ENCODE measurements around the gene CACNA2D1.

CACNA2D1 gene

DNA sequence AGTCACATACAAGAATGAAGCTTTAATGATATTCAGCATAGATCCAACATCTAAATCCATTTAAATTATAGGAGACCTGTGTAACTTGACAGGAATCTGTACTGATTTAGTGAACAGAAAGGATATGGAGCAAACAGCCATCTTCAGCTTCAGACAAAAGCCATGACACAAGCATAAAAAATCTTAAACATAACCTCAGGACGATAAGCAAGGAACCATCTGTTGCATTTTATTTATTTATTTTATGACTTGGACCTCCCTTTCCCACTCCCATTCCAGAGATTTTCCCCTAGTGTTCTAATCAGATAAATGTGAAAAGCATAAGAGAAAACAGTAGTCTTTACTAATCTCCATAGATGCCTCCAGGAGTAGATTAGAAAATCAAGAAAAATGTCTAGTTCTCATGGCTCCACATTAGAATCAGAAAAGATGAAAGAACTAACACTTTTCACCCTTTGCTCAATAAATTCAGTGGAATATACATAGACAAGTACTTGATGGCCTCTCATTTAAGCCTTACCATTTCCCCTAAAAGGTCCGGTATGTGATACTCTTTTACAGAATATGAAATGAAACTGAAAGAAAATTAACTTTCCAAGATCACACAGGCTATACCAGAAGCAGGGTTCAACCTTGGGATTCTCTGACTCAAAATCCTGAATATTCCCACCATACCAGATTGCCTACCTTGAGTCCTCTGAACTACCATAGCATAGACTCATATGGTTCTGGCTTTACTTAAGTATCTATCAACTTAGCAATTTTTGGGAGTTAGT is 15.2 kb downstream of the CACNA2D1 start:
- Histone ChIP-seq H3K36me3 (ENCODE audit: insufficient read depth, low read length) (no peaks in the 10 kb centered on the region), H3K27me3 (ENCODE audit: insufficient read depth, low read length) (no peaks in the 10 kb centered on the region), H3K4me3 (ENCODE audit: low read length) (no peak overlapping the region), H3K4me1 (ENCODE audit: insufficient read depth, low read length) (no peaks in the 10 kb centered on the region), H3K9me3 (ENCODE audit: low read length) (no peaks in the 10 kb centered on the region), H2AFZ (ENCODE audit: low read depth, low read length) (no peak overlapping the region)

GRCh38 chr7:82423446-82423845 is 20.1 kb downstream of the CACNA2D1 start:
- Histone ChIP-seq H3K4me1 (ENCODE audit: insufficient read depth, low read length) (no peaks in the 10 kb centered on the region), H3K36me3 (ENCODE audit: insufficient read depth, low read length) (no peaks in the 10 kb centered on the region), H3K9me3 (ENCODE audit: low read length) (no peaks in the 10 kb centered on the region), H3K27me3 (ENCODE audit: insufficient read depth, low read length) (peaks cover 2% of the 10 kb centered on the region), H3K4me3 (ENCODE audit: low read length) (no peak overlapping the region), H2AFZ (ENCODE audit: low read depth, low read length) (no peak overlapping the region)

GRCh38 chr7:82419200-82419599 is 24.4 kb downstream of the CACNA2D1 start:
- Histone ChIP-seq H2AFZ (ENCODE audit: low read depth, low read length) (no peak overlapping the region), H3K27me3 (ENCODE audit: insufficient read depth, low read length) (peaks cover 2% of the 10 kb centered on the region), H3K4me3 (ENCODE audit: low read length) (no peak overlapping the region), H3K4me1 (ENCODE audit: insufficient read depth, low read length) (no peaks in the 10 kb centered on the region), H3K9me3 (ENCODE audit: low read length) (no peaks in the 10 kb centered on the region), H3K36me3 (ENCODE audit: insufficient read depth, low read length) (no peaks in the 10 kb centered on the region)

DNA sequence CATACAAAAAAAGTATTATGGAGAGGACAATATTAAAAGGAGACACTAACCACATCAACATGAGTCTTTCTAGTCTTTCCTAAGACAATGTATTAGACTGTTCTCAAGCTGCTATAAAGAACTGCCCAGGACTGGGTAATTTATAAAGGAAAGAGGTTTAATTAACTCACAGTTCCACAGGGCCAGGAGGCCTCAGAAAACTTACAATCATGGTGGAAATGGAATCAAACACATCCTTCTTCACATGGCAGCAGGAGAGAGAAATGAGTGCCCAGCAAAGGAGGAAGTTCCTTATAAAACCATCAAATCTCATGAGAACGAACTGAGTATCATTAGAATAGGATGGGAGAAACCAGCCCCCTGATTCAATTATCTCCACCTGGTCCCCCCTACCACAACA is 25.7 kb downstream of the CACNA2D1 start:
- H3K4me1 ChIP-seq (ENCODE audit: insufficient read depth, low read length): no peaks in the 10 kb centered on the region
- H3K4me3 ChIP-seq (ENCODE audit: low read length): no peak overlapping the region
- no peak overlapping the region for H2AFZ ChIP-seq (ENCODE audit: low read depth, low read length)
- no peaks in the 10 kb centered on the region for H3K9me3 ChIP-seq (ENCODE audit: low read length)
- H3K36me3 ChIP-seq (ENCODE audit: insufficient read depth, low read length): no peaks in the 10 kb centered on the region
- peaks cover 2% of the 10 kb centered on the region for H3K27me3 ChIP-seq (ENCODE audit: insufficient read depth, low read length)

GRCh38 chr7:82416402-82416801 is 27.2 kb downstream of the CACNA2D1 start:
- Histone ChIP-seq H3K9me3 (ENCODE audit: low read length) (no peaks in the 10 kb centered on the region), H3K27me3 (ENCODE audit: insufficient read depth, low read length) (no peaks in the 10 kb centered on the region), H3K36me3 (ENCODE audit: insufficient read depth, low read length) (no peaks in the 10 kb centered on the region), H3K4me3 (ENCODE audit: low read length) (no peak overlapping the region), H2AFZ (ENCODE audit: low read depth, low read length) (no peak overlapping the region), H3K4me1 (ENCODE audit: insufficient read depth, low read length) (peaks cover 2% of the 10 kb centered on the region)

GRCh38 chr7:82414389-82414788 is 29.2 kb downstream of the CACNA2D1 start:
- peaks cover 2% of the 10 kb centered on the region for H3K4me1 ChIP-seq (ENCODE audit: insufficient read depth, low read length)
- H3K27me3 ChIP-seq (ENCODE audit: insufficient read depth, low read length): no peaks in the 10 kb centered on the region
- no peaks in the 10 kb centered on the region for H3K9me3 ChIP-seq (ENCODE audit: low read length)
- H3K36me3 ChIP-seq (ENCODE audit: insufficient read depth, low read length): no peaks in the 10 kb centered on the region
- no peak overlapping the region for H3K4me3 ChIP-seq (ENCODE audit: low read length)
- no peak overlapping the region for H2AFZ ChIP-seq (ENCODE audit: low read depth, low read length)

DNA sequence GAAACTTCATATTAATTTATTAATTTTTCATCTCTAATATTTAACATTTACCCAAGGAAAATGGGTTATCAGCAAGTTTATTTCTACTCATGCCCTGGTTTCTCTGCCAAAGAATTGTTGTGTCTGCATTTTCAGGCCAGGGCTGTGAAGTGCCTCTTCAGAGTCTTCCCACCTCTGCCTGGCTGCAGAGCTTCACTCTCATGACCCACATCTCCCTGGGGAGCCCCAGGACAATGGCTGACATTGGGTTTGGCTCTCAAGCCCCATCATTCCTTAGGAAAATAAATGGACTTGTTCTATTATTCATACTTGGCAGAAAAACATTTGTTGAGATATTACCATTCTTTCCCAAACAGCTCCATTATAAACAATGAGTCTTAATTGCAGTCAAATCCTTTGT is 30.3 kb downstream of the CACNA2D1 start:
- no peak overlapping the region for H3K4me3 ChIP-seq (ENCODE audit: low read length)

GRCh38 chr7:82411732-82412131 is 31.8 kb downstream of the CACNA2D1 start:
- Histone ChIP-seq H2AFZ (ENCODE audit: low read depth, low read length) (no peak overlapping the region), H3K4me3 (ENCODE audit: low read length) (no peak overlapping the region), H3K9me3 (ENCODE audit: low read length) (no peaks in the 10 kb centered on the region), H3K27me3 (ENCODE audit: insufficient read depth, low read length) (no peaks in the 10 kb centered on the region), H3K36me3 (ENCODE audit: insufficient read depth, low read length) (no peaks in the 10 kb centered on the region), H3K4me1 (ENCODE audit: insufficient read depth, low read length) (peaks cover 2% of the 10 kb centered on the region)

More for the DNA sequence above, 30.3 kb downstream of the CACNA2D1 start:
- no peak overlapping the region for H2AFZ ChIP-seq (ENCODE audit: low read depth, low read length)
- peaks cover 2% of the 10 kb centered on the region for H3K4me1 ChIP-seq (ENCODE audit: insufficient read depth, low read length)
- no peaks in the 10 kb centered on the region for H3K27me3 ChIP-seq (ENCODE audit: insufficient read depth, low read length)
- H3K9me3 ChIP-seq (ENCODE audit: low read length): no peaks in the 10 kb centered on the region
- no peaks in the 10 kb centered on the region for H3K36me3 ChIP-seq (ENCODE audit: insufficient read depth, low read length)

DNA sequence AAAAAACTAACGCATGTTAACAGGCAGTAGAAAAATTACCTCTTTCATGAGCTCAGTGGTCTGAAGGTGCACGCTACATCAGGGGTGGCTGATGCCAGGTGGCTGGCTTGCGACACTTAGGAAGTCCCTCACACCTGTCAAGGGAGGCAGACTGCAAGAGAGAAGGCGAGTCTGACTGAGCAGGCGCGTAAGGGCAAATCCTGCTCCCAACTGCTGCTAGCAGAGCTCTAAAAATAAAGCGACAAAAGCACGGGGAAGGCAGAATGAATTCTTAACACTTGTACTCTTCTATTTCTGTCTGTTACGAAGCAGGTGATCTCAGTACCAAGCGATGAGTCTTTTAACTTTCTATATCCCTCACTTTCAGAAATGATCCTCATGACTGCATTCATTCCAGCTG is 33.1 kb downstream of the CACNA2D1 start:
- H3K27me3 ChIP-seq (ENCODE audit: insufficient read depth, low read length): no peaks in the 10 kb centered on the region
- H3K4me1 ChIP-seq (ENCODE audit: insufficient read depth, low read length): peaks cover 2% of the 10 kb centered on the region
- H3K36me3 ChIP-seq (ENCODE audit: insufficient read depth, low read length): no peaks in the 10 kb centered on the region
- no peak overlapping the region for H2AFZ ChIP-seq (ENCODE audit: low read depth, low read length)
- H3K9me3 ChIP-seq (ENCODE audit: low read length): no peaks in the 10 kb centered on the region
- H3K4me3 ChIP-seq (ENCODE audit: low read length): no peak overlapping the region

DNA sequence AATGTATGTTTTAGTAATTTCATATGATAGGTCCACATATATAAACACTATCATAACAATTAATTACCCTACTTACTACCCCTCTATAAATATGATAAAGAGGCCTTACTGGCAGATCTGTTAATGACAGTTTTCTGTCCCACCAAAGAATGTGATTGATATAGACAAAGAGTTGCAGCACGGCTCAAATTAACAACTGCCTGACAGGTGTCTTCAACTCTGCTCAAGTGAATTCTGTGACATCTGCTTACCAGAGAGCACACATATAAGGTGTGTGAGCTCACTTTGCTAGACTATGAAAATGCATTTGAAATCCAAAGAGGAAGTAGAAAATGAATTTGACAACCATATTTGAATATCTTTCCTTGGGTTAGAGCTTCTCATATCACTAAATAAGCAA is 36.6 kb downstream of the CACNA2D1 start:
- H3K9me3 ChIP-seq (ENCODE audit: low read length): peaks cover 1% of the 10 kb centered on the region
- H2AFZ ChIP-seq (ENCODE audit: low read depth, low read length): no peak overlapping the region
- H3K36me3 ChIP-seq (ENCODE audit: insufficient read depth, low read length): no peaks in the 10 kb centered on the region
- peaks cover under 1% of the 10 kb centered on the region for H3K4me1 ChIP-seq (ENCODE audit: insufficient read depth, low read length)
- peaks cover 7% of the 10 kb centered on the region for H3K27me3 ChIP-seq (ENCODE audit: insufficient read depth, low read length)
- no peak overlapping the region for H3K4me3 ChIP-seq (ENCODE audit: low read length)

GRCh38 chr7:82405301-82405700 is 38.3 kb downstream of the CACNA2D1 start:
- H3K27me3 ChIP-seq (ENCODE audit: insufficient read depth, low read length): peaks cover 7% of the 10 kb centered on the region
- no peaks in the 10 kb centered on the region for H3K36me3 ChIP-seq (ENCODE audit: insufficient read depth, low read length)
- H2AFZ ChIP-seq (ENCODE audit: low read depth, low read length): no peak overlapping the region
- H3K4me1 ChIP-seq (ENCODE audit: insufficient read depth, low read length): no peaks in the 10 kb centered on the region
- peaks cover 1% of the 10 kb centered on the region for H3K9me3 ChIP-seq (ENCODE audit: low read length)
- no peak overlapping the region for H3K4me3 ChIP-seq (ENCODE audit: low read length)

DNA sequence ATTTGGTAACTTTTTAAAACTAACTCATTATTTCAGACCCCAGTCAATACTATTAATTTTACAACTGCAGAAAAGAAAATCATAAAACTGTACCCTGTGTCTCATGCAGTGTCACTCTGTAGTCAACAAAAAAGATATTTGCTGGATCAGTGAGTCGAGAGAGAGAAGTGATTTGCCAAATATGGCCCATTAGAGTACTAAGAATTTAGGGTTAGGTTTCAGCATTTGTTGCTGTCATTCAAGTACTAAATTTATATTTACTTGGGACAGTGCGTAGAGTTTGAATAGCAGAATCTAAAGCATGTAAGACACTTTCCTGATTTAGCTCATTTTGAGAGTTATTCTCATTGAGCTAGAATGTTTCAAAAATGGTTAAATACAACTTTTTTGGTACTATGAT is 38.9 kb downstream of the CACNA2D1 start:
- H3K9me3 ChIP-seq (ENCODE audit: low read length): peaks cover 1% of the 10 kb centered on the region
- no peaks in the 10 kb centered on the region for H3K36me3 ChIP-seq (ENCODE audit: insufficient read depth, low read length)
- no peak overlapping the region for H2AFZ ChIP-seq (ENCODE audit: low read depth, low read length)
- no peak overlapping the region for H3K4me3 ChIP-seq (ENCODE audit: low read length)
- no peaks in the 10 kb centered on the region for H3K4me1 ChIP-seq (ENCODE audit: insufficient read depth, low read length)
- peaks cover 7% of the 10 kb centered on the region for H3K27me3 ChIP-seq (ENCODE audit: insufficient read depth, low read length)

DNA sequence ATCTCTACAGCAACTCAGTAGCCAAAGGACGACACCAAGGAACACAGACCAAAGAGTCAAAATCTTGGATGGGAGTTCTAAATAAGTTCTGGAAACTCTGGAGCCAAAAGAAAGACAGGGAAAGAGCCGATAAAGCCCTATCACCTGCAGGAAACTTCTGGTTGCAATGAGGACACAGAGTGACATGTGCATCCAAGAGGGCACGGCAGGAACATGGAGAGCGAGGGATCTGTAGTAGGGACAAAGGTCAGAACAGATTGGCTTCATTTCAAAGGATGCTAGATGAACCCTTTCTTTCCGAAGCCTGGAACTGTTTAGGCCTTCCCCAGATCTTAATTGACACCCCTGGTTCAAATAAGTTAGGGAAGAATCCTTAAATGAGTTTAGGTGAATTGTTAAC is 39.5 kb downstream of the CACNA2D1 start:
- peaks cover 1% of the 10 kb centered on the region for H3K9me3 ChIP-seq (ENCODE audit: low read length)
- no peak overlapping the region for H2AFZ ChIP-seq (ENCODE audit: low read depth, low read length)
- H3K4me1 ChIP-seq (ENCODE audit: insufficient read depth, low read length): no peaks in the 10 kb centered on the region
- H3K36me3 ChIP-seq (ENCODE audit: insufficient read depth, low read length): no peaks in the 10 kb centered on the region
- no peak overlapping the region for H3K4me3 ChIP-seq (ENCODE audit: low read length)
- H3K27me3 ChIP-seq (ENCODE audit: insufficient read depth, low read length): peaks cover 7% of the 10 kb centered on the region

All from neuron (in vitro differentiated cells).